Breast epithelium (tissue), 4 donors: ENCODE results near the gene HSPB8. TPM values are rescaled to one million over a fixed set of nuclear protein-coding genes. Genes with fewer than 3 reads are reported as not detected.
A peak's percentile ranks its signal among the peaks of the same experiment; 100 is the strongest.

Source experiments
- DNase-seq, 2 donors: peaks; one replicate each; pipeline ENCODE4 v3.0.0-alpha.2; 2019; ENCODE audit warnings: low spot score in 2 of 2
- H3K27ac ChIP-seq, 2 donors: fragments of 200-600 bp; sonication (generic) in 1 of 2; one replicate each; pipeline ENCODE4 v1.5.1; 2016 to 2019; ENCODE audit warnings: mild to moderate bottlenecking in 1 of 2
- H3K27me3 ChIP-seq, 2 donors: fragments of 200-600 bp; sonication (generic) in 1 of 2; one replicate each; pipeline versions ENCODE4 v1.5.1 to v1.6.0; 2017 to 2019; ENCODE audit warnings: control low read depth in 1 of 2, mild to moderate bottlenecking in 1 of 2
- H3K36me3 ChIP-seq: fragments of 200-600 bp; one replicate; pipeline ENCODE4 v1.5.1; 2019
- H3K4me1 ChIP-seq, 2 donors: fragments of 200-600 bp; sonication (generic); one replicate each; pipeline ENCODE4 v1.5.1; 2016 to 2019; ENCODE audit warnings: control low read depth in 1 of 2
- H3K4me3 ChIP-seq, 3 donors: fragments of 200-600 bp; sonication (generic); 1 replicate in 2 of 3; 2 replicates in 1 of 3; pipeline ENCODE4 v1.5.1; 2016 to 2019; ENCODE audit warnings: mild to moderate bottlenecking in 3 of 3, moderate library complexity in 2 of 3
- H3K9me3 ChIP-seq, 2 donors: fragments of 200-600 bp; sonication (generic) in 1 of 2; one replicate each; pipeline ENCODE4 v1.5.1; 2016 to 2019; ENCODE audit warnings: control low read depth in 1 of 2
- POLR2A ChIP-seq: fragments of 450-650 bp; IDR thresholded peaks from one replicate; pipeline ENCODE4 v1.6.1; 2016; ENCODE audit warnings: antibody characterized with exemption, mild to moderate bottlenecking, moderate library complexity
- POLR2AphosphoS5 ChIP-seq, 3 donors: sonication (generic); formaldehyde crosslinking; IDR thresholded peaks; one replicate each; pipeline ENCODE4 v1.6.1; 2017; ENCODE audit warnings: antibody characterized with exemption in 3 of 3
- intact Hi-C: fragments of 100-400 bp; cut with DNase I; formaldehyde crosslinking; loops from one replicate; pipeline ENCODE4 v1.15.1; 2023; ENCODE audit warnings: low total_unique reads
- total RNA-seq, 3 donors: library from RNA; depleted of rRNA; stranded (reverse); fragments of >200 nt; gene quantifications; one replicate each; pipeline ENCODE4 v1.1.0, GENCODE V29; 2016
- TF ChIP-seq, protein P1 (sequence below), 3 donors: fragments of 450-650 bp; IDR thresholded peaks; one replicate each; pipeline ENCODE4 v1.5.1; 2016 to 2017; ENCODE audit warnings: antibody characterized with exemption in 3 of 3, mild to moderate bottlenecking in 3 of 3, moderate library complexity in 3 of 3

Gene HSPB8
- total RNA-seq, 3 donors from 2014 or later: 19.3 to 44.5 (median 32.8) TPM

DNA sequence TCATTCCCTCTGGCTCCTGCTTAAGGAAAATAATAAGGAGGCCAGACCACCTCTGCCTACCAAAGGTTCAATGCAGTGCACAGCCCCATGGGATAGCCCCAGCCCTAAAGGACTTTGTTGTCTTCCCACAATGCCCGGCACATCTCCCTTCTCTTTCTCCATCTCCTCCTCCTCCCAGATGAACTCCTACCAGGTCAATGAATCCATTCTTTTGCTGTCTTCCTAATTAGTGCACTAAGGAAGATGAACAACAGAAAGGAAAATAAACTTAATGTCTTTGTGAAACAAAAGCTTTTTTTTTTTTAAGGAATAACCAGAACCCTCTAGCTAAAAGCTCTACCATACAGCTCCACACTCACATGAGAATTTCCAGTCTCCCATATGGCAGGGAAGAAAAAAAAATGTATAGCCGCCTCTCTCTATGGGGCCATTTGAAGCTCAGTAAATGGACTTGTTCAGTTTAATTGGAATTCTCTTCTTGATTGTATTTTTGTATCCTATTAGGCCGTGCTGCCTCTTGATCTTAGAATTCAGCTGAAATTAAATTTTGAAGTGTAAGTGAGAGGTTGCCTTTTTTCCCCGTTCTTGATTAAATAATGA is 41.8 kb upstream of the HSPB8 start:
- Histone ChIP-seq H3K36me3 (no peaks in the 10 kb centered on the region), H3K4me1 (no peaks in the 10 kb centered on the region), H3K27me3 (no peaks in the 10 kb centered on the region), H3K27ac (no peak overlapping the region), H3K9me3 (peaks cover 0 to 22% of the 10 kb centered on the region in 2 donors), H3K4me3 (no peak overlapping the region)
- TF ChIP-seq POLR2A: no peak
- TF ChIP-seq, protein P1, sequence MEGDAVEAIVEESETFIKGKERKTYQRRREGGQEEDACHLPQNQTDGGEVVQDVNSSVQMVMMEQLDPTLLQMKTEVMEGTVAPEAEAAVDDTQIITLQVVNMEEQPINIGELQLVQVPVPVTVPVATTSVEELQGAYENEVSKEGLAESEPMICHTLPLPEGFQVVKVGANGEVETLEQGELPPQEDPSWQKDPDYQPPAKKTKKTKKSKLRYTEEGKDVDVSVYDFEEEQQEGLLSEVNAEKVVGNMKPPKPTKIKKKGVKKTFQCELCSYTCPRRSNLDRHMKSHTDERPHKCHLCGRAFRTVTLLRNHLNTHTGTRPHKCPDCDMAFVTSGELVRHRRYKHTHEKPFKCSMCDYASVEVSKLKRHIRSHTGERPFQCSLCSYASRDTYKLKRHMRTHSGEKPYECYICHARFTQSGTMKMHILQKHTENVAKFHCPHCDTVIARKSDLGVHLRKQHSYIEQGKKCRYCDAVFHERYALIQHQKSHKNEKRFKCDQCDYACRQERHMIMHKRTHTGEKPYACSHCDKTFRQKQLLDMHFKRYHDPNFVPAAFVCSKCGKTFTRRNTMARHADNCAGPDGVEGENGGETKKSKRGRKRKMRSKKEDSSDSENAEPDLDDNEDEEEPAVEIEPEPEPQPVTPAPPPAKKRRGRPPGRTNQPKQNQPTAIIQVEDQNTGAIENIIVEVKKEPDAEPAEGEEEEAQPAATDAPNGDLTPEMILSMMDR (IDR thresholded peaks at IDR 0.05): no peak
- no peak for TF ChIP-seq POLR2AphosphoS5 (IDR thresholded peaks at IDR 0.05)
- intact Hi-C loops: no loop called here
- no peak for DNase-seq

DNA sequence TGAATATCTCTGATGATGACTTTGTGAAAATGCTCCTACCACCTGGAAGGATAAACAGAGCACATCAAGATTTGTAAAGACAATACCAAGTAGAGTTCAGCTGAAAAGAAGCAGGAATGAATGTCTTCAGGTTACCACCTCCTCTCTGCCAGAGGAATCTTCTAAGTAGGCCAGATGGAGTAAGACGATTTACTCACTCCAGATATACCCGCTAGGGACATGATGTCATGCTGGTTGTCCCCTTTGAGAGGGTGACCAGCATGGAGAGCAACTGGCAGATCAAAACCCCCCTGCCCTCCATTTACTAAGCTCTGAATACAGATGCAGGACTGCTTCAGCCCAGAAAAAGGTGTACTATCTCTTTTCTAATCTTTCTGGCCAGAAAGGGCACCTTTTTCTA is 39.3 kb upstream of the HSPB8 start:
- intact Hi-C loops: no loop called here
- no peaks in the 10 kb centered on the region for H3K36me3 ChIP-seq
- no peaks in the 10 kb centered on the region for H3K9me3 ChIP-seq
- no peak overlapping the region for H3K27ac ChIP-seq
- no peaks in the 10 kb centered on the region for H3K4me1 ChIP-seq
- TF ChIP-seq POLR2AphosphoS5 (IDR thresholded peaks at IDR 0.05): no peak
- TF ChIP-seq POLR2A: no peak
- TF ChIP-seq, protein P1 (IDR thresholded peaks at IDR 0.05): no peak
- peaks cover 0 to 5% of the 10 kb centered on the region in 2 donors for H3K27me3 ChIP-seq
- H3K4me3 ChIP-seq: no peak overlapping the region
- DNase-seq: no peak

DNA sequence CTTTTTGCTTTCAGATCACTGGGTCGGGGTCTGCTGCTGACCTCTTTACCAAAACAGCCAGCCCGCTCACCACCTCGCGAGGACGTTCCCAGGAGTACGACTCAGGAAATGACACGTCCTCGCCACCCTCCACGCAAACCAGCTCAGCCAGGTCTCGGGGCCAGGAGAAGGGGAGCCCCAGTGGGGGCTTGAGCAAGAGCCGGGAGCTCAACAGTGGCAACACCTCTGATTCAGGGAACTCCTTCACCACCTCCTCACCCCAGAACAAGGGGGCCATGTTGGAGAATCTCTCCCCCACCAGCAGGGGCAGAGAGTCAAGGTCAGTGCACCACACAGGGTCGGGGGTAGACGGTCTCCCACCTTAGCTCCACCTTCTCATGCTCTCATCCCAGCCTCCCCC is 33.4 kb upstream of the HSPB8 start:
- Histone ChIP-seq H3K27me3 (peaks cover 0 to 12% of the 10 kb centered on the region in 2 donors), H3K9me3 (no peaks in the 10 kb centered on the region), H3K36me3 (no peaks in the 10 kb centered on the region), H3K4me1 (no peaks in the 10 kb centered on the region), H3K27ac (no peak overlapping the region), H3K4me3 (no peak overlapping the region)
- TF ChIP-seq POLR2A: no peak
- TF ChIP-seq, protein P1 (IDR thresholded peaks at IDR 0.05): no peak
- TF ChIP-seq POLR2AphosphoS5 (IDR thresholded peaks at IDR 0.05): no peak
- intact Hi-C loops: no loop called here
- DNase-seq: no peak

DNA sequence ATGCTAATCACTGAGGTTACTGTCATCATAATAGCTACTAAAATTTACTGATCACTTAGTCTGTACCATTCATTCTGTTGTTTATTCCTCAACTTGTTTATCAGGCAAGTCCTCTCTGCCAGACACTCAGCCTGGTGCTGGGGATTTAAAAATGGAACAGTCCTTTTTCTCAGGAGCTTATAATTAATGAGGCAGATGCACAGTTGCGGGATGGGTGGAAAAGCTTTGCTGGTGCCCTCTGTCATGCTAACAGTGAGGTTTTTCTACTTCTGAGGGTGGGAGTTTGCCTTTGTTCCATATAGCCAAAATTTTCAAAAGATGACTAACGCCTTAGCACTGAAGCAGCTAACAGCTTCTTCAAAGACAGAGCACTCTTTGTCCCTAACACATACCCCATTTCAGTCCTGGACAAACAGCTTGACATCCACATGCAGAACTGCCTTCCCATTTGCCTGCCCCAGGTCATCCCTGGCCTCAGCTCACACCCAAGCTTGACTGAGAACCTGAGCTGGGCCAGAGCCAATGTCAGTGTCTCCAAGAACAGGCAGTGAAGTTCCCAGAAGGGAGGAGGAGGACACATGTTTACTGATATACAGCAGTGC is 30.8 kb upstream of the HSPB8 start:
- H3K4me1 ChIP-seq: no peaks in the 10 kb centered on the region
- TF ChIP-seq POLR2AphosphoS5 (IDR thresholded peaks at IDR 0.05) (no peak), POLR2A (no peak)
- TF ChIP-seq, protein P1 (IDR thresholded peaks at IDR 0.05): no peak
- intact Hi-C loops: no loop called here
- H3K27me3 ChIP-seq: peaks cover 0 to 18% of the 10 kb centered on the region in 2 donors
- DNase-seq: peak in 1 of 2 donors; percentile 35
- peaks cover 14 to 18% of the 10 kb centered on the region in 2 donors for H3K9me3 ChIP-seq
- no peaks in the 10 kb centered on the region for H3K36me3 ChIP-seq
- no peak overlapping the region for H3K4me3 ChIP-seq
- H3K27ac ChIP-seq: peak overlapping the region in 1 of 2 donors; percentile 25

DNA sequence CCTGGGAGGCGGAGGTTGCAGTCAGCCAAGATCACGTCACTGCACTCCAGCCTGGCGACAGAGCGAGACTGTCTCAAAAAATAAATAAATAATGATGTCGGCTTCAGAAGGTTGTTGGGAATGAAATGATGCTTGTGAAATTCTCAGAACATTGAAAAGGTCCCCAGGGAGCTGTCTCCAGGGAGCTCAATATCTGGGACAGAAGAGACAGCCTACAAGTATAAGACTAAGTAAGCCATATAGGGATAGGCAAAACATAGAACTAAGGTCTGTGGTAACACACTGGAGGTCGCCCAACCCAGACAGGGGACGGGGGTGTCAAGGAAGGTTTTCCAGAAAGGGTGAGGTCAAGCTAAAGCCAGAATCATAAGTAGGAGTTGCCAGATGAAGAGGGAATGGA is 29.5 kb upstream of the HSPB8 start:
- no peaks in the 10 kb centered on the region for H3K36me3 ChIP-seq
- peaks cover 0 to 19% of the 10 kb centered on the region in 2 donors for H3K27me3 ChIP-seq
- no peak for DNase-seq
- no peak overlapping the region for H3K4me3 ChIP-seq
- intact Hi-C loops: no loop called here
- no peaks in the 10 kb centered on the region for H3K4me1 ChIP-seq
- peaks cover 14 to 18% of the 10 kb centered on the region in 2 donors for H3K9me3 ChIP-seq
- TF ChIP-seq POLR2AphosphoS5 (IDR thresholded peaks at IDR 0.05): no peak
- TF ChIP-seq, protein P1 (IDR thresholded peaks at IDR 0.05): no peak
- TF ChIP-seq POLR2A: no peak
- H3K27ac ChIP-seq: no peak overlapping the region
